Measurements from ENCODE around the gene ZNF750.

DNA sequence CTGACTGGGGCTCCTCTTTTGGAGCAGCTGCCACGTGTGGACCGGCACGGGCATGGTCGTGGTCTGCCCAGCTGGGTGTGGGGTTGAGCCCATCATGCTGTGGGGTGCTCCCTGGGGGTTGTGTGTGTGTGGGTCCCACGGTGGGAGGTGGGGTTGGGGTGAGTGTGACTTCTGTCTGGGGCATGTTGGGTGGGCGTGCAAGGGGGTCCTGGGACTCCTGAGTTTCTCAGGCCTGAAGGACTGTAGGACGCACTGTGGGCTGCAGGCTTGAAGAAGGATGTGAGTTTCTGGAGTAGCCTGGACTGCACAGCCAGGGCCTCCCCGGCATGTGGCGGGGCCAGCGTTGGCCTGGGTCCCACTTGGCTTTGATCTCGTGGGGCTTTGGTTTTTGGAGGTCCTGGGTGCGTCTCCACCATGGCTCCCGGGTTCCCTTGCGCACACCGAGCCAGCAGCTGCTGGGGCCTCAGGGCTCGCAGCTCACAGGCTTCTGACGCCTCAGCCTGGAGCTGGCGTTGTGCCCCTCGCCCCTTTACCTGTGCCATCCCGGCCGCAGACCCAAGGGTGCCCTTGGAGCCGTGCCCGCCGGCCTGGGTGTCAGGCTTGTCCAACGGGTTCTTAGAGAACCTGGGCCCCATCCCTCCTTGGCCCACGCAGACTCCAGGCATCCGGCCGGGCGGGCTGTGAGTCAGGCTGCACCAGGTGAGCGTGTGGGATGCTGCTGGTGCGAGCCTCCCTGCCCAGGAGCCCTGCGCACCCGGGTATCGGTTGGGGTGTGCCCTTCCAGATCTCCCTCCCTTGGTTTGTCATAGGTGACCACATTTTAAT, 34.4 kb upstream of the ZNF750 start:
- TF ChIP-seq, protein P1, sequence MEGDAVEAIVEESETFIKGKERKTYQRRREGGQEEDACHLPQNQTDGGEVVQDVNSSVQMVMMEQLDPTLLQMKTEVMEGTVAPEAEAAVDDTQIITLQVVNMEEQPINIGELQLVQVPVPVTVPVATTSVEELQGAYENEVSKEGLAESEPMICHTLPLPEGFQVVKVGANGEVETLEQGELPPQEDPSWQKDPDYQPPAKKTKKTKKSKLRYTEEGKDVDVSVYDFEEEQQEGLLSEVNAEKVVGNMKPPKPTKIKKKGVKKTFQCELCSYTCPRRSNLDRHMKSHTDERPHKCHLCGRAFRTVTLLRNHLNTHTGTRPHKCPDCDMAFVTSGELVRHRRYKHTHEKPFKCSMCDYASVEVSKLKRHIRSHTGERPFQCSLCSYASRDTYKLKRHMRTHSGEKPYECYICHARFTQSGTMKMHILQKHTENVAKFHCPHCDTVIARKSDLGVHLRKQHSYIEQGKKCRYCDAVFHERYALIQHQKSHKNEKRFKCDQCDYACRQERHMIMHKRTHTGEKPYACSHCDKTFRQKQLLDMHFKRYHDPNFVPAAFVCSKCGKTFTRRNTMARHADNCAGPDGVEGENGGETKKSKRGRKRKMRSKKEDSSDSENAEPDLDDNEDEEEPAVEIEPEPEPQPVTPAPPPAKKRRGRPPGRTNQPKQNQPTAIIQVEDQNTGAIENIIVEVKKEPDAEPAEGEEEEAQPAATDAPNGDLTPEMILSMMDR (IDR thresholded peaks at IDR 0.05; ENCODE audit: insufficient read depth, low read length, poor library complexity, severe bottlenecking) = no peak
- TF ChIP-seq EZH2phosphoT487 (conservative IDR thresholded peaks at IDR 0.05; ENCODE audit: low read length) = no peak

All from SU-DHL-6 (cell line).